ENCODE measurements around the gene COG1.

Gene COG1

DNA sequence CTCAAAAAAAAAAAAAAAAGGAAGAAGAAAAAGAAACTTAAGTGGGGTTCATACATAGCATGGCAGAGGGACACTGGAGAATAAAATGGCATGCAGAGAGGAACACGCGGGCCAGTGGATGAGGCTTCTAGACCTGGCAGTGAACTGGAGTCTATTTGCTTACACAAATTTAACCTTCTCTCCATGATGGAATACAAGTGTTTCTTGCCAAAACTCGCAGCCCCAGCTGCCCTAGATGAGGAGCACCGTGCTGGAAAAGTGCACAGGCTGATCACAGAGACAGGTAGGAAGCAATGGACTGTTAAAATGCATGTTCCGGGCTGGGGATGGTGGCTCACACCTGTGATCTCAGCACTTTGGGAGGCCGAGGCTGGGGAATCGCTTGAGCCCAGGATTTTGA lies 18.7 kb upstream of the COG1 start:
- DNase-seq (ENCODE audit: extremely low read depth, low read depth), result no peak
- no peak overlapping the region for H3K4me3 ChIP-seq (replicated peaks; ENCODE audit: low read depth, low read length)
- no peak for TF ChIP-seq CTCF (IDR thresholded peaks at IDR 0.05; ENCODE audit: low read depth, low read length, missing control alignments)

GRCh38 chr17:73175962-73176565 lies 16.8 kb upstream of the COG1 start:
- DNase-seq (ENCODE audit: extremely low read depth, low read depth), result no peak
- H3K4me3 ChIP-seq (replicated peaks; ENCODE audit: low read depth, low read length), result no peak overlapping the region
- no peak for TF ChIP-seq CTCF (IDR thresholded peaks at IDR 0.05; ENCODE audit: low read depth, low read length, missing control alignments)

DNA sequence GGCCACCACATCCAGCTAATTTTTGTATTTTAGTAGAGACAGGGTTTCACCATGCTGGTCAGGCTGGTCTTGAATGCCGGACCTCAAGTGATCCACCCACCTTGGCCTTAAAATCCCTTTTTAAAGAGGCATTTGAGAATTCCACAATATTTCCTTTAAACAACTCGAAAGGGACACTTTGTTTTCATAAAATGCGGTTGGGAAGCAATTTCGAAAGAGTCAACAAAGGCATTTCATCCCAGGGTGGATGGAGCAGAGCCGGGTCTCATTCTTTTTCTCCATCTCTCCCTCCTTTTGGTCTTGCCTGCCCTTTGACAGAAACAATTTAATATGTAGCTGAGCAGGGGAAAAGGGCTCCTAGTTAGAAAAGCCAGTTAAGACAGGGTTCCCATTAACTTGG lies 13.5 kb upstream of the COG1 start:
- no peak for DNase-seq (ENCODE audit: extremely low read depth, low read depth)
- no peak overlapping the region for H3K4me3 ChIP-seq (replicated peaks; ENCODE audit: low read depth, low read length)
- no peak for TF ChIP-seq CTCF (IDR thresholded peaks at IDR 0.05; ENCODE audit: low read depth, low read length, missing control alignments)

DNA sequence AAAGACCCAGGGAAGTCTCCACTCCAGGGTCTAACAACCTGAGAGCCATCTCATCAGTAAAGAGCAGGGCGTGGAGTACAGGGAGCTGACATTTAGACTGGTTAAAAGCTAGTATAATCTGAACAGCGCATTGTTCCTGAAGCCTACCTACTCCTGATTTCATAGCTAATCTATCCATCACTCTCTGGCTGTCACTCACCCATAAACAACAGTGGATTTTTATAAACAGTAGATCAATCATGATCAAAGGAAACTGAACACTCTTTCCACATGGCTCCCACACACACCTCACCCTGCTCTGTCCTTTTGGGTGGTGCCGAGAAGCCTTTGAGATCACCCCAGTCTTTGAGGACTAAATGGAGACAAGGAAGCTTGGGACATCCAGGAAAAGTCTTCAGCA lies 13.0 kb upstream of the COG1 start:
- TF ChIP-seq CTCF (IDR thresholded peaks at IDR 0.05; ENCODE audit: low read depth, low read length, missing control alignments), result no peak
- no peak overlapping the region for H3K4me3 ChIP-seq (replicated peaks; ENCODE audit: low read depth, low read length)
- DNase-seq (ENCODE audit: extremely low read depth, low read depth), result no peak

- H3K4me3 ChIP-seq (replicated peaks; ENCODE audit: low read depth, low read length), result no peak overlapping the region
- no peak for DNase-seq (ENCODE audit: extremely low read depth, low read depth)
- TF ChIP-seq CTCF (IDR thresholded peaks at IDR 0.05; ENCODE audit: low read depth, low read length, missing control alignments), result no peak
These were observed 10.1 kb upstream of the COG1 start for GRCh38 chr17:73182616-73183310.

GRCh38 chr17:73184136-73184993 lies 8.5 kb upstream of the COG1 start:
- no peak for TF ChIP-seq CTCF (IDR thresholded peaks at IDR 0.05; ENCODE audit: low read depth, low read length, missing control alignments)
- H3K4me3 ChIP-seq (replicated peaks; ENCODE audit: low read depth, low read length), result no peak overlapping the region
- DNase-seq (ENCODE audit: extremely low read depth, low read depth), result no peak

All from HFF-Myc (cell line).